Esophagus squamous epithelium (tissue), 4 donors: ENCODE measurements around the gene PPFIA2.

ENCODE experiments used
- CTCF ChIP-seq, 6 experiments: fragments of 450-650 bp in 4 of 6; fragments of 200-600 bp in 2 of 6; sonication (generic) in 2 of 6; IDR thresholded peaks; one replicate each; pipeline ENCODE4 v1.5.1; 2016 to 2019; ENCODE audit warnings: antibody characterized with exemption in 6 of 6, mild to moderate bottlenecking in 4 of 6, moderate library complexity in 4 of 6
- POLR2A ChIP-seq, 4 donors: fragments of 450-650 bp; IDR thresholded peaks; one replicate each; pipeline ENCODE4 v1.6.1; 2017; ENCODE audit warnings: antibody characterized with exemption in 4 of 4, mild to moderate bottlenecking in 4 of 4, moderate library complexity in 3 of 4

DNA sequence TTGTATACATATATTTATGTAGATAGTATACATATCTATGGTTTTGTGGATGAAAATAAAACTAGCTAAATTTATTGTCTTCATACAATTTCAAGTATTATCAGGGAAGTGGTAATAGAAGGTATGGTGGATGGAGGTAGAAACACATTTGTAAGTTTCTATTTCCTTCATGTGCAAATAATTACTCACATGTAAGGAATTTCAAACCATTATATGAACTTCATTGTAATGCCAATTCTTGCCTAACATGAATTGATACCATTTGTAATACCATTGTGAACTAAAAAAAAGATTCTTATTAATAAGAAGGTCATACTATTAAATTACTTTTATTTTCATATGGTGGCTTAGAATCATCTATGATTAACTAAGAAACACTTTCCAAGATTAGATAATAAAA lies 20.1 kb upstream of the PPFIA2 start:
- TF ChIP-seq POLR2A (IDR thresholded peaks at IDR 0.05) (no peak), CTCF (IDR thresholded peaks at IDR 0.05) (no peak)
